ENCODE results near the gene CES5A.
"Not testable (repeated sequence)": the region's sequence is repeated elsewhere in the genome, so short reads cannot be mapped to it uniquely, and the experiment has no call there.

Gene CES5A

DNA sequence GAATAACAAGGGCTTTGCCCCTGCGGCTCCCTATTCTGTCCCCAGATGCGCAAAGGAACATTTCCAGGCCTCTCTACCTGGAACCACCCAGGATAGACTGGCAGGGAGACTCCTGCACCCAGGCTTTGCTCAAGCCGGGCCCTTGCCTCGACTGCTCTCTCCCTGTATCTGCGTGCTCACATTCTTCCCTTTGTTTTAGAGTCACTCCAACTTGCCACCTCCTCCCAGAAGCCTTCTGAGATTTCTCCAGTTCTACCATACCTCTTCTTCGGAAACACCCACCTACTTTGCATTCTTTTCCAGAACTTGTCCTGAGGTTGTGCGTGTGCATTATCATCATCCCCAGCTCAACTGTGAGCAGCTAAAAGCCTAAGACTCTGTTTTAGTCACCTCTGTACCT lies 3.0 kb downstream of the CES5A start:
- no peak for DNase-seq

GRCh38 chr16:55871411-55872038 lies 3.6 kb downstream of the CES5A start:
- DNase-seq = no peak

- no peak for DNase-seq
These were observed 6.2 kb downstream of the CES5A start for GRCh38 chr16:55868980-55869379.

GRCh38 chr16:55868137-55868536 lies 7.0 kb downstream of the CES5A start:
- no peak for DNase-seq

DNA sequence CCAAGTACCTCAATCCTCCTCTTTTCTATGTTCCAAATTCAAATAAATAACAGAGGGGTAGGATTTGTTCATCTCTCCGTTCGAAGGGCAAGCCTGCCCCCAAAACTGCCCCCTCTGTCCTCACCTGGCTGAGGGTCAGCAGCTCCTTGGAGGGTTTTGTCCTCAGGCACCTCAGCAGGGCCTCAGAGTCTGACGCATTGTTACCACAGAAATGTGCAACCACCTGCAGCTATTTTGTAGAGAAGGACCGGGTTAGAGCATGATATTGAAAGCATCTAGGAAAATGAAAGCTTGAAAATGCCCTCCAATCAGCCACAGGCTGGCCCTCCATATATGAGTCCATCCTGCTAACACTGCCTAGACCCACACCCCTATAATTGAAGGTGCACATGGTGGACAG lies 13.9 kb downstream of the CES5A start:
- no peak for DNase-seq

GRCh38 chr16:55857650-55858049 lies 17.5 kb downstream of the CES5A start:
- not testable (repeated sequence) for DNase-seq

- no peak for DNase-seq
These were observed 18.2 kb downstream of the CES5A start for GRCh38 chr16:55856950-55857349.

DNA sequence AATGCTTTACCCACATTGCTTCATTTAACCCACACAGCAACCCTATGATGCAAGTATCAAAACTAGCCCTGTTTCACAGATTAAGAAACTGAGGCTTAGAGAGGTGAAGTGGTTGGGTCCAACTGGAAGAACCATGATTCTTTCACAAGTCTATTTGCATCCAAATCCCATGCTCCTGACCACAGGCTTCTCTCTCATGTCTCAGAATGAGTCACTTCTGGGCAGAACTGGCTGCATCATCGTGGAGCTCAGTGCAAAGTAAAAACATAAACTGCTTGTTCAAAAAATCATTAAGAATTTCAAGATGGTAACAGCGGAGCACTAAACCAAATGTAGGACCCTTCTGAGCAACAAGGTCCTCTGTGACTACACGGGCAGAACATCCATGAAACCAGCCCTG lies 22.1 kb downstream of the CES5A start:
- DNase-seq = no peak

DNA sequence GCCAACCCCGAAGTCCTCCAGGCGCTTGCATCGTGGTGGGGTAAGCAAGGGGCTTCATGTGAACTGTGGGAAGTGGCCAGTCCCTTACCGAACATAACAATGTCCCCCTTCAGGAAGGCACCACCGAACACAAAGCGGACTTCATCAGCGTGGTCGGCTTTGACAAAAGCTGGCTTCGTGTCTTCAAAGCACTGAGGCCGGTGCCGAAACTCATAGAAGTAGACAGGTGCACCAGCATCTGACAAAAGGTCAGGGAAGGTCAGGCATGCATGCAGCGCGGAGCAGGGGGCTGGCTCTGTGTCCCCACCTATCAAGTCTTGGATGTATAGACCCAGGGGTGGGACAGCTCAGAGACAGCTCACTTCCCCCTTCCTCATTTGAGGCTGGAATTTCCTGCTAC lies 25.6 kb downstream of the CES5A start:
- DNase-seq = no peak

DNA sequence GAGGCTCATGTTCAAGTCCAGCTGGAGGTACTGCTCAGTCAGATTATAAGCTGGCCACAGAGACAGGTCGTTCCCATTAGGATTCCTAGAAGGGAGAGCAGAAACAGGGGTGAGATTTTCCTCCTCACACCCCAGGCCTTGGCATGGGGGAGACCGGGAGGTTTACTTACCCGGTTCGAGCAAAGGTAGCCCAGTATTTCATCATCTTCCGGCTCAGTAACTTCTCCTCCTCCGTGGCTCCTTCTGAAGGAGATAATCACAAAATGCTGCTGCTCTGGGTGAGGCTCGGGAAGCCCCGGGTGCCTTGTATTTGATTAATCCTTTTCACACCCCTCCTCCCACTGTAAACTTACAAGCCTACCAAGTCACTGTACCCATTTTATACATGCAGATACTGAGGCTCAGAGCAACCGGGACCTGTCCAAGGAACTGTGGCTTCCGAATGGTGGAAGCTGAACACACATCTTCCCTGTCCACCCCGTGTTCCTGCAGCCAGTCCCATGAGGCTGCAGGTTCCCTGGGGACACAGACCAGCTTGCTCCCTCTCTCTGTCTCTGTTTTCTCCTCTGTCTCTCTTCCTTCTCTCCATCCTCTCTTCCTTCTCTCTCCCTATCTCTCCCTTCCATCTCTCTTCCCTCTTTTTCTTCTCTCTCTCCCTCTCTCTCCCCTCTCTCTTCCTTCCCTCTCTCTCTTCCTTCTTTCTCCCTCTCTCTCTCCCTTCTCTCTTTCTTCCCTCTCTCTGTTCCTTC lies 28.4 kb downstream of the CES5A start:
- DNase-seq = no peak

GRCh38 chr16:55843105-55843395 lies 32.1 kb downstream of the CES5A start:
- no peak for DNase-seq

- DNase-seq = peak; percentile 47
These were observed 32.6 kb downstream of the CES5A start for GRCh38 chr16:55842369-55843104.

GRCh38 chr16:55839115-55839514 lies 36.1 kb downstream of the CES5A start:
- no peak for DNase-seq

GRCh38 chr16:55836158-55836611 lies 39.0 kb downstream of the CES5A start:
- no peak for DNase-seq

- no peak for DNase-seq
These were observed 39.6 kb downstream of the CES5A start for GRCh38 chr16:55835581-55835980.

DNA sequence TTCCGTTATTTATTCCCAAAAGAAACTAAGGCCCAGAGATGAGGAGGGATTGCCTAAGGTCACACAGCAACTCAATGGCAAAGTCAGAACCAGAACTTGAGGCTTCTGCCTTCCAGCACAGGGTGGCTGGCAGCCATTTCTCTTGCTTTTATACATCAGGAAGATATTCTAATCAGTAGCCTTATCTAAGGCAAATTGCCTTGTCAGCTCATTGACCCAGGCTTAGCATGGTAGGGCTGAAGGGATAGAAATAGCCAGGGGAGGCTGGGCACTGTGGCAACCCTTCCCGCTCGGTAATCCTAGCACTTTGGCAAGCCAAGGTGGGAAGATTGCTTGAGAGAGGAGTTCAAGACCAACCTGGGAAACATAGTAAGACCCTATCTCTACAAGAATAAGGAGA lies 40.0 kb downstream of the CES5A start:
- DNase-seq = not testable (repeated sequence)

- no peak for DNase-seq
These were observed 41.1 kb downstream of the CES5A start for GRCh38 chr16:55834049-55834448.

- no peak for DNase-seq
These were observed 42.1 kb downstream of the CES5A start, which contains the start of gene CES1 for GRCh38 chr16:55832773-55833691. CES1 (minus strand) TSS chr16:55833096; CDS start chr16:55833055, 41 bp downstream.

DNA sequence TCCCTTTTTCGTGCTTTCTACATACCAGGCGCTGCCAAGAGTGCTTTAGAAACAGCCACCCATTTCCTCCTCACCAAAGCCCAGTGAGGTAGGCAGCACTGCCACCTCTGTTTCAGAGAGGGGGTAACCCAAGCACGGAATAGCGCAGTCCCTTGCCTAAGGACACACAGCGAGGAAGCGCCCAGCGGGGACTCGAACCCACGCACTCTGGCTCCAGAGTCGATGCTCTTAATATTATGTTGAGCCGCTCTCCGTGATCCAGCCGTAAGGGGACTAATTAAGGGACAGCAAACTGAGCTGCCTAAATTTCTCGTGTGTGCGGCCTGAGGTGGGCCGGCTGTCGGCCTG lies 42.8 kb downstream of the CES5A start:
- no peak for DNase-seq

- DNase-seq = no peak
These were observed 44.4 kb downstream of the CES5A start for GRCh38 chr16:55830658-55831294.

DNA sequence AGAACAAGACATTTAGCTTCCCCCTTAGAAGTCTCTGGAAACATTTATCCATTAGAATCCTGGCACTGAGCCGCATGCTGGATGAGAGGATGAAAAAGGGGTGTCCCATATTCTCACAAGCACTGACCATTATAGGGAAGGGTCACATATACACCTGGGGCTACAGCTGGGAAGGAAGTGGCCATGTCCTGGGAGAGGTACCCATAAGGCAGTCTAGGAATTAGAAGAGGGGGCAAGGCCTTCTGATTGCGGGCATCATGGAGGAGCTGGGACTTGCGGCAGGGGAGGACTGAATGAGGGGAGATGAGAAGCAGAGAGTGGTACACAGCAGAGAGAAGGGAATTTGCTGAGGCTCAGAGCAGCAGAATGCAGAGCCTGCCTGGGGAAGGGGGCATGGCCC lies 45.9 kb downstream of the CES5A start:
- not testable (repeated sequence) for DNase-seq

- DNase-seq = no peak
These were observed 46.5 kb downstream of the CES5A start for GRCh38 chr16:55828680-55829079.

Data from NCI-H1105 (cell line).